ENCODE results near the gene PLP2. TPM values are rescaled to one million over a fixed set of nuclear protein-coding genes. Genes with fewer than 3 reads are reported as not detected.

The PLP2 gene
- total RNA-seq, 1 donor from 2014 or later, result 12.2 TPM

DNA sequence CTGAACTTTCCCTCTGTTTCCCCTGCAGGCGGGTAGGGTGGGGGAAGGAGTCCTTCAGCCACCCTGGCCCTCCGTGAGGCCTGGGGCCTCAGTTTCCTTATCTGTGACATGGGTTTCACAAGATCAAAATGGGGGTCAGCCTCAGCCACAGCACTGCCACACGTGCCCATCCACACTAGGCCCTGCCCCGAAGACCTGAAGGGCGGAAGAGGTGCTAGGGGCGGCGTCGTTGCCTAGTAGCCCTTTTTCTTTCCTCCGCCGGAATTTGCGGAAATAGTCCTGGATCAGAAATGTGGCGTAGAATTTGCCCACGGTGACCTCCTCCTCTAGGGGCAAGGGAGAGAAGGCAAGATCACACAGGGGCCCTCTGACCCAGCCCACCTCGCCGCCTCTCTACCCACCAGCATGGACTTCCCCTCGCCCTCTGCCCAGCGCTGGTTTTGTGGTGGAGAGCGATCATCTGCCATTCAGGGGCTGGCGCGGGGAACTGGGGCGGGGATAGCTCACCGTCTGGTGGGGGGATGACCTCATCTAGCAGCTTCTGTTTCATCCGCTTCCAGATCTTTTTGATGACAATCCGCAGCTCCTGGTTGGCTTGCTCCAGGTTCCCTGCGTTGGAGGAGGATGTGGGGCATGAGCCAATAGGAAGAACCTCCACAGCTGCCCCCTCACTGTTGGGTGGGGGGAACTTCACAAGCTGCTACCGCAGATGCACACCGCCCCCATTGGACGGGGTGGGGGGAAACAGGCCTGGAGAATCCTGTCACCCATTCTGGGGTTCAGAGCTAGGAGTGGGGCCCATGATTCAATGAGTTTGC, 37.9 kb downstream of the PLP2 start:
- peak in 1 of 2 donors; percentile 22 for DNase-seq (ENCODE audit: low read depth in 2 of 2)

DNA sequence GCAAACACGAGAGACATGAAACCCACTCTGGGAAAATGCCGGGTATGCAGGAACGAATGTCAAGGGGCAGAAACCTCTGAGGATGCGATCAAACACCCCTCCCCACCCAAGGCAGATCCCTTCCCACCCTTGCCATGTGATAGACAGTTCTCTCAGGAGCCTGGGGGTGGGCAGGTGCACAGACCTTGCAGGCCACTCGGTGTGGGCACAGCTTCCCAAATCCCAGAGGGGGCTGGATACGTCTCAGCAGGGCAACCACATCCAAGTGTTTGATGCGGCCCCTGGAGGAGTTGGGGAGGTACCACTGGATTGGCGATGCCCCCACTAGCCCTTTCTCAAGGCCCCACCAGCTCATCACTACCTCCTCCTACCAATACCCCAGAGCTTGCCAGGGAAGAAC, 38.7 kb downstream of the PLP2 start:
- DNase-seq (ENCODE audit: low read depth in 2 of 2), result no peak

DNA sequence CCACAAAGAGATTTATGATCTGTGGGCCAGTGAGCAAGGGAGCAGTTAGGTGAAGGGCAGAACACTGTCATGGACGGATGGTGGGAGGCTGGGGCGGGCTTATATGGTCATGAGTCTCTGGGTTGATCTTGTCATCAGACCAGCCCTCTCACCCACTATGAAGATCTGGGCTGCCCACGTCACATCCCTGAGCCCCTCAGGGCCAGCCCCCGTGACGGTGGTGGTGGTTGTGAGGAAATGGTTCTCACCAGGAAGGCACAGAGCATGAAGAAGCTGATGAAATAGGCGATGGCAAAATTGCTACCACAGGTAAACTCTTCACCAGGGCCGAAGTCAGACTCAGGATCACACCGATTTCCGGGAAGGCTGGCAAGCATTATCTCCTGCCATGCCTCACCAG, 39.4 kb downstream of the PLP2 start:
- DNase-seq (ENCODE audit: low read depth in 2 of 2), result no peak

DNA sequence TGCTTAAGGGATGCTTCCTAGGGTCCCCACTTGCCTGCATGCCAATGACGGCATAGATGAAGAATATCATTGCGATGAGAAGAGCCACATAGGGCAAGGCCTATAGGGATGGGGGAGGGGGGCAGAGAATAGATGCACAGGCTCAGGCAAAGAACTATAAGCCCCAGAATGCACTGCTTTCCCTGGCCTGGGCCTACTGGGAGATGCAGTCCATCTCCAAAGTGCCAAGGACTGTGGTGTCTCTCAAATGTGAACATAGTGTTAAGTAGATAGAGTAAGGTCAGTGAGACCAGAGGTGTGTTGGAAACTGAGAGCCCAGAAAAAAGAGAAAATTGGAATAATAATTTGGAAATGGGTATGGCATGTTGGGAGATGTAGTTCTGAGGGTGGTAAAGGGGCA, 40.5 kb downstream of the PLP2 start:
- DNase-seq (ENCODE audit: low read depth in 2 of 2), result no peak

DNA sequence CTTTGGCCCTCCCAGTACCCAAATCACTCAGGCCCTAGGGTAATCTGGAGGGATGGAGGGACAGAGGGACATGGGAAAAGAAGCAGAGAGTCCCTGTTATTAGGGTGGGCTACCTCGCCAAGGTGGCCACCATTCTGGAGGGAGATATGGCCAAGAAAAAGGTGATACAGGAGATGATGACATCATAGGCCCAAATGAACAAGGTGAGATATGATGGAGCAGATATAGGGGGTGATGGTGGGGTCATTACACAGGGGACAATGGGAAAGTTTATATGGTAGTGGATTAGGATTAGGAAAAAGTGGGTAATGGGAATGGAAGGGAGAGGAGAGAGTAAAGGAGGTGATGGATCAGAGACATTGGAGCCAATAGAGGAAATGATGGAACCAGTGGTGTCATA, 41.2 kb downstream of the PLP2 start:
- DNase-seq (ENCODE audit: low read depth in 2 of 2), result no peak

DNA sequence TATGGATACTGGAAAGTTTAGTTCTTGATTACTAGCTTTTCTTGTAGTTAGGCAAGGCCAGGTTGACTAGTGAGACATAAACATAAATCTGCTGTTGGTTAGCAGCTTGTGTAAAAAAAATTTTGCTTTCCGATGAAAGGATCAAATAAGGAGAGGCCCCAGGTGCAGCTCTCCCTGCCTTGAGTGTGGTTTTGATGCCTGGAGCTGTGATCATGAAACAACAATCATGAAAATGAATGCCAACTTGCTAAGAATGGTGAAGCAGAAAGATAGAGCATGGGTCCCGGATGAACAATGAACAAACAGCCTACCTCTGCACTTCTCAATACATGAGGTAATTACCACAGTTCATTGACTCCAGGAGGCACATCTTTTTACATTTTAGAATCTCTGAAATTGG, 42.7 kb downstream of the PLP2 start:
- no peak for DNase-seq (ENCODE audit: low read depth in 2 of 2)

DNA sequence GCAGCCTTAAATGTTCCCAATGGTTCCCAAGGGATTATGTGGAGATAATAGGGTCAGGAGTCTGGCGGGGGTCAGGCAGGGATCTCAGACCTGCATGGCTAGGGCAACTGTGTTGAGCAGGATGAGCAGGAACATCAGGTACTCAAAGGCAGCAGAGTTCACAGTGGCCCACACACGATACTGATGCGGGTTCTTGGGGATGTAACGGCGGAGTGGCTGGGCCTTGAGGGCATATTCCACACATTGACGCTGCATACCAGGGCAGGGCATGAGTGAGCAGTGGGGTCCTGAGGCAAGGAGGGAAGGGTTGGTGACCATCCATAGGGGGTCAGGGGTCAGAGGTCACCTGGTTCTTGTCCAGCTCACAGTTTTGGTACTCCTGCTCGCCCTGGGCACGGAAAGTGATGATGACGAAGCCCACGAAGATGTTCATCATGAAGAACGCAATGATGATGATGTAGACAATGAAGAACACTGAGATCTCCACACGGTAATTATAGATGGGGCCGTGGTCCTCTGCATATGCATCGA, 43.4 kb downstream of the PLP2 start:
- no peak for DNase-seq (ENCODE audit: low read depth in 2 of 2)

DNA sequence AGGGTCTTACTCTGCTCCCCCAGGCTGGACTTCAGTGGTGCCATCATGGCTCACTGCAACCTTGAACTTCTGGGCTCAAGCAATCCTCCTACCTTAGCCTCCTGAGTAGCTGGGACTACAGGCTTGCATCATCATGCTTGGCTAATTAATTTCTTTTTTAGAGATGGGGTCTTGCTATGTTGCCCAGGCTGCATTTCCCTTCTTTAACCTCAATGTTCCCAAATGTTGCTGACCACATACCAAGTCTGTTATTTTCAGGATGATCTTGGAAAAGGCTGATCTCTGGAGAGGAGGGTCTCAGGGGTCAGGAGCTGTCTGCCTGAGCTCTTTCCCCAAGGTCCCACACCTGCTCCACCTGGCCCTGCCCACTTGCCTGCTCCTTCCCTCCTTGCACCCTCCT, 48.4 kb downstream of the PLP2 start:
- DNase-seq (ENCODE audit: low read depth in 2 of 2), result no peak

DNA sequence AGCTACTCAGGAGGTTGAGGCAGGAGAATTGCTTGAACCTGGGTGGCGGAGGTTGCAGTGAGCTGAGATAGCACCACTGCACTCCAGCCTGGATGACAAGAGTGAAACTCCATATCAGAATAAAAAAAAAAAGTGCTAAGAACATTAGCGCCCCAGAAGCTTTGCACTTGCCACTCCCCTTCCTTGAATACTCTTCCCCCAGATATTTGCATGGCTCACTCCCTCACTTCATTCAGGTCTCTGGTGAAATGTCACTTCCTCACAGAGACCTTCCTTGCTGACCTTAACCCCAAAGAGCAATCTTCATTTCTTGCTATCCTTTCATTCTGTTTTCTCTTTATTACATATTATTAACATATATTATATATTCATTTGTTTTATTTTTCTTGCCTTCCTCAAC, 50.2 kb downstream of the PLP2 start:
- no peak for DNase-seq (ENCODE audit: low read depth in 2 of 2)

Other genes with a start within 250 kb of the PLP2 start
- 22.1 and 32.1 TPM in 2 replicates for gene OTUD5, start 214.3 kb upstream of the PLP2 start, total RNA-seq
- 0.13 and 0.25 TPM in 2 replicates for gene KCND1, start 200.1 kb upstream of the PLP2 start, total RNA-seq
- 10.9 and 15.7 TPM in 2 replicates for gene GRIPAP1, start 169.6 kb upstream of the PLP2 start, total RNA-seq
- 9.5 and 15.6 TPM in 2 replicates for gene TFE3, start 128.5 kb upstream of the PLP2 start, total RNA-seq
- gene CCDC120, start 112.9 kb upstream of the PLP2 start, total RNA-seq, result 0.39 and 1.6 TPM in 2 replicates
- gene PRAF2, start 97.9 kb upstream of the PLP2 start, total RNA-seq, result 2.8 and 5.4 TPM in 2 replicates
- 16.0 and 18.7 TPM in 2 replicates for gene WDR45, start 92.0 kb upstream of the PLP2 start, total RNA-seq
- gene GPKOW, start 48.2 kb upstream of the PLP2 start, total RNA-seq, result 16.8 and 19.1 TPM in 2 replicates
- 0.39 and 0.51 TPM in 2 replicates for gene MAGIX, start 9.1 kb upstream of the PLP2 start, total RNA-seq
- 3.0 and 4.4 TPM in 2 replicates for gene PRICKLE3, start 14.5 kb downstream of the PLP2 start, total RNA-seq
- gene SYP, start 28.3 kb downstream of the PLP2 start, total RNA-seq, result 0.13 TPM in 2 replicates
- gene CACNA1F, start 61.4 kb downstream of the PLP2 start, total RNA-seq, result under 0.01 TPM in 2 replicates
- 7.6 and 8.5 TPM in 2 replicates for gene CCDC22, start 63.6 kb downstream of the PLP2 start, total RNA-seq
- gene FOXP3, start 92.8 kb downstream of the PLP2 start, total RNA-seq, result not detected in 2 replicates
- 1.0 and 3.2 TPM in 2 replicates for gene PPP1R3F, start 97.9 kb downstream of the PLP2 start, total RNA-seq
- gene GAGE10, start 131.7 kb downstream of the PLP2 start, total RNA-seq, result not detected in 2 replicates
- not detected in 2 replicates for gene GAGE12J, start 150.1 kb downstream of the PLP2 start, total RNA-seq
- not detected in 2 replicates for gene GAGE13, start 159.7 kb downstream of the PLP2 start, total RNA-seq

Data from dermis microvascular lymphatic vessel endothelial cell (primary cell).